ENCODE data around the gene CFDP1. TPM values are rescaled to one million over a fixed set of nuclear protein-coding genes. Genes with fewer than 3 reads are reported as not detected.

Gene CFDP1
- total RNA-seq, 4 donors from 2014 or later = 51.2 to 318 (median 145) TPM

DNA sequence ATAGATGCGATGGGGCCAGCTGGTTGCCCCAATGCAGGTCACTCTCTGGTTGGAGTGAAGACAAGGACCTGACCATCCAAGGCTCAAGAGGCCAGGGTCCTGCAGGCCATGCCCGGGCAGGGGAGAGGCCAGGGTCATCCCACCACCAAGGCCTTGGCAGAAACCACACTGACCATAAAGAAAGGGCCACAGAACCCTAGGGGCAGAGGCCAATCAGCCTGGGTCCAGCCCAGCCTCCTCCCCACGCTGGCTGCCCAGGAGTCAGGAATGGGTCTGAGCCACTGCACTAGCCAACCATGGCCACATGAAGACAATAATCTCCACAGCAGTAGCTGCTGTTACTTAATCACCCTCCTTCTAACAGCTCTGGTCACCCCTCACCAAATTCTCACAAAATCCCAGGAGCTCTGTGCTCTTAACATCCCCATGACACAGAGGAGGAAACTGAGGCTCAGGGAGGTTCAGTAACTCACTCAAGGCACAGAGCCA is 171.7 kb downstream of the CFDP1 start:
- Histone ChIP-seq H3K4me1 (peaks cover 51 to 71% (median 67%) of the 10 kb centered on the region in 4 donors), H3K9me3 (no peaks in the 10 kb centered on the region), H3K27ac (peak overlapping the region; percentile 56 to 93 (median 86)), H3K36me3 (no peaks in the 10 kb centered on the region), H3K4me3 (no peak overlapping the region), H3K27me3 (no peaks in the 10 kb centered on the region)
- 93% methylated on average over 3 of the region's 3 CpGs; no CpG with 5 or more reads in 1 of the 2 donors for WGBS, 2 donors (ENCODE audit: low coverage in 1 of 2)
- TF ChIP-seq, protein P1, sequence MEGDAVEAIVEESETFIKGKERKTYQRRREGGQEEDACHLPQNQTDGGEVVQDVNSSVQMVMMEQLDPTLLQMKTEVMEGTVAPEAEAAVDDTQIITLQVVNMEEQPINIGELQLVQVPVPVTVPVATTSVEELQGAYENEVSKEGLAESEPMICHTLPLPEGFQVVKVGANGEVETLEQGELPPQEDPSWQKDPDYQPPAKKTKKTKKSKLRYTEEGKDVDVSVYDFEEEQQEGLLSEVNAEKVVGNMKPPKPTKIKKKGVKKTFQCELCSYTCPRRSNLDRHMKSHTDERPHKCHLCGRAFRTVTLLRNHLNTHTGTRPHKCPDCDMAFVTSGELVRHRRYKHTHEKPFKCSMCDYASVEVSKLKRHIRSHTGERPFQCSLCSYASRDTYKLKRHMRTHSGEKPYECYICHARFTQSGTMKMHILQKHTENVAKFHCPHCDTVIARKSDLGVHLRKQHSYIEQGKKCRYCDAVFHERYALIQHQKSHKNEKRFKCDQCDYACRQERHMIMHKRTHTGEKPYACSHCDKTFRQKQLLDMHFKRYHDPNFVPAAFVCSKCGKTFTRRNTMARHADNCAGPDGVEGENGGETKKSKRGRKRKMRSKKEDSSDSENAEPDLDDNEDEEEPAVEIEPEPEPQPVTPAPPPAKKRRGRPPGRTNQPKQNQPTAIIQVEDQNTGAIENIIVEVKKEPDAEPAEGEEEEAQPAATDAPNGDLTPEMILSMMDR (IDR thresholded peaks at IDR 0.05) = no peak
- TF ChIP-seq POLR2A (IDR thresholded peaks at IDR 0.05) (no peak), POLR2AphosphoS5 (IDR thresholded peaks at IDR 0.05) (no peak), EP300 (IDR thresholded peaks at IDR 0.05; ENCODE audit: low read depth) (no peak)
- in situ Hi-C loops (cut with MboI; ENCODE audit: low pct_ligation_motif_present in 1 of 4, low pct_unique_long_range_greater_than_20kb in 1 of 4, low sequenced_read_pairs in 3 of 4) = no loop called here
- DNase-seq = no peak
- intact Hi-C loops (cut with DNase I; ENCODE audit: low total_unique reads) = no loop called here

DNA sequence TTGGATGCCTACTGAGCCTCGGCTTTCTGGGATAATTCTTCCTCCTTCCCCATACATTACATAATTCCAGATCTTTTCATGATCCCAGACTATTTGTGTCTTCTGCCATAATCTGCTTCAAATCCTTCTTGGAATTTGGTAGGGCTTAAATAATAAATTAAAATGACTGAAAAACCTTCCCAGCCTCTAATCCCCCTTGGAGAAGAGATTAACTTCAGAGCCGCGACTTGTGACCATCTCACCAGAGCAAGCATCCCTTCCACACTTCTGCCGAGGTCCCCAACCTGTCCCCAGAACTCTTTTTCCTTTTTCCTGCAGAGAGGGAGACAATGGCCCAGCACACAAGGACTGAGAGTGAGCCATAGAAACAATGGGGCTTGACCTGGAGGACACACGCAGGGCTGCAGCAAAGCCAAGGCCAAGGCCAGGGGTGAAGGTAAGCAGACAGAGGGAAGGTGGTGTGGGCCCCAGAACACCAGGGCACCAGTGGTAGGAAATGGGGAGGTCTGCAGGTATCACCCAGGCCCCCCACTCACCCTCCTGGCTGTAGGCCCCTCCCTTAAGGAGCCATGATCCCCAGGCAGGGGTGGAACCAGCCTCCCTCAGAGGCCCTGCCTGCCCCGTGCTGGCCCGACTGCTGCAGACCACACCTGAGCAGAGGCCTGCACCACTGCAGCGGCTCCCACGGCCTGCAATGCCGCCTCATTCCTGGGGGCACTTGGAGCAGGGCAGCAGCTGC is 172.3 kb downstream of the CFDP1 start:
- in situ Hi-C loops (cut with MboI; ENCODE audit: low pct_ligation_motif_present in 1 of 4, low pct_unique_long_range_greater_than_20kb in 1 of 4, low sequenced_read_pairs in 3 of 4) = no loop called here
- no peak for DNase-seq
- Histone ChIP-seq H3K27ac (peak overlapping the region in 1 of 4 donors; percentile 87), H3K36me3 (no peaks in the 10 kb centered on the region), H3K27me3 (no peaks in the 10 kb centered on the region), H3K4me3 (no peak overlapping the region), H3K9me3 (no peaks in the 10 kb centered on the region), H3K4me1 (peaks cover 49 to 71% (median 67%) of the 10 kb centered on the region in 4 donors)
- WGBS, 2 donors (ENCODE audit: low coverage in 1 of 2) = 71 to 78% methylated on average over 4 to 10 of the region's 10 CpGs
- TF ChIP-seq, protein P1 (IDR thresholded peaks at IDR 0.05) = no peak
- TF ChIP-seq POLR2AphosphoS5 (IDR thresholded peaks at IDR 0.05) (no peak), EP300 (IDR thresholded peaks at IDR 0.05; ENCODE audit: low read depth) (no peak), POLR2A (IDR thresholded peaks at IDR 0.05) (no peak)
- intact Hi-C loops (cut with DNase I; ENCODE audit: low total_unique reads) = no loop called here

- H3K9me3 ChIP-seq = no peaks in the 10 kb centered on the region
- no peaks in the 10 kb centered on the region for H3K36me3 ChIP-seq
- H3K4me1 ChIP-seq = peaks cover 47 to 79% (median 67%) of the 10 kb centered on the region in 4 donors
- H3K27ac ChIP-seq = no peak overlapping the region
- TF ChIP-seq POLR2A (IDR thresholded peaks at IDR 0.05) (no peak), EP300 (IDR thresholded peaks at IDR 0.05; ENCODE audit: low read depth) (no peak), POLR2AphosphoS5 (IDR thresholded peaks at IDR 0.05) (no peak)
- TF ChIP-seq, protein P1 (IDR thresholded peaks at IDR 0.05) = no peak
- H3K4me3 ChIP-seq = no peak overlapping the region
- in situ Hi-C loops (cut with MboI; ENCODE audit: low pct_ligation_motif_present in 1 of 4, low pct_unique_long_range_greater_than_20kb in 1 of 4, low sequenced_read_pairs in 3 of 4) = no loop called here
- WGBS, 2 donors (ENCODE audit: low coverage in 1 of 2) = 81% methylated on average over 6 of the region's 6 CpGs; no CpG with 5 or more reads in 1 of the 2 donors
- intact Hi-C loops (cut with DNase I; ENCODE audit: low total_unique reads) = no loop called here
- DNase-seq = no peak
- H3K27me3 ChIP-seq = no peaks in the 10 kb centered on the region
Measured at GRCh38 chr16:75258807-75259141, 174.5 kb downstream of the CFDP1 start.

- no peak overlapping the region for H3K4me3 ChIP-seq
- no peak for DNase-seq
- WGBS, 2 donors (ENCODE audit: low coverage in 1 of 2) = 84 to 93% methylated on average over 3 to 21 of the region's 21 CpGs
- no peaks in the 10 kb centered on the region for H3K36me3 ChIP-seq
- peaks cover 47 to 79% (median 66%) of the 10 kb centered on the region in 4 donors for H3K4me1 ChIP-seq
- intact Hi-C loops (cut with DNase I; ENCODE audit: low total_unique reads) (no loop called here), in situ Hi-C loops (cut with MboI; ENCODE audit: low pct_ligation_motif_present in 1 of 4, low pct_unique_long_range_greater_than_20kb in 1 of 4, low sequenced_read_pairs in 3 of 4) (no loop called here)
- H3K27ac ChIP-seq = peak overlapping the region in 1 of 4 donors; percentile 69
- no peak for TF ChIP-seq POLR2A (IDR thresholded peaks at IDR 0.05)
- TF ChIP-seq EP300 (IDR thresholded peaks at IDR 0.05; ENCODE audit: low read depth) = no peak
- no peak for TF ChIP-seq POLR2AphosphoS5 (IDR thresholded peaks at IDR 0.05)
- TF ChIP-seq, protein P1 (IDR thresholded peaks at IDR 0.05) = no peak
- H3K9me3 ChIP-seq = no peaks in the 10 kb centered on the region
- H3K27me3 ChIP-seq = no peaks in the 10 kb centered on the region
Measured at GRCh38 chr16:75257886-75258806, 175.2 kb downstream of the CFDP1 start.
